ENCODE results near the gene PTPN1.
A peak's percentile ranks its signal among the peaks of the same experiment; 100 is the strongest.

Gene PTPN1

GRCh38 chr20:50578061-50578777 lies 68.0 kb downstream of the PTPN1 start:
- no peak overlapping the region for H3K4me3 ChIP-seq (ENCODE audit: low read depth, low read length)
- in situ Hi-C loops (cut with HindIII; ENCODE audit: low sequenced_read_pairs), result no loop called here
- no peak for TF ChIP-seq CTCF (IDR thresholded peaks at IDR 0.05; ENCODE audit: low read depth, low read length)
- no peak for DNase-seq (ENCODE audit: low read depth, low spot score)

- DNase-seq (ENCODE audit: low read depth, low spot score), result no peak
- TF ChIP-seq CTCF (IDR thresholded peaks at IDR 0.05; ENCODE audit: low read depth, low read length), result no peak
- in situ Hi-C loops (cut with HindIII; ENCODE audit: low sequenced_read_pairs), result no loop called here
- H3K4me3 ChIP-seq (ENCODE audit: low read depth, low read length), result no peak overlapping the region
These were observed 68.6 kb downstream of the PTPN1 start for GRCh38 chr20:50578778-50579165.

- no peak for DNase-seq (ENCODE audit: low read depth, low spot score)
- TF ChIP-seq CTCF (IDR thresholded peaks at IDR 0.05; ENCODE audit: low read depth, low read length), result no peak
- in situ Hi-C loops (cut with HindIII; ENCODE audit: low sequenced_read_pairs), result no loop called here
- H3K4me3 ChIP-seq (ENCODE audit: low read depth, low read length), result no peak overlapping the region
These were observed 69.3 kb downstream of the PTPN1 start for GRCh38 chr20:50579511-50579910.

GRCh38 chr20:50580016-50580747 lies 70.0 kb downstream of the PTPN1 start:
- in situ Hi-C loops (cut with HindIII; ENCODE audit: low sequenced_read_pairs), result no loop called here
- H3K4me3 ChIP-seq (ENCODE audit: low read depth, low read length), result no peak overlapping the region
- peak; percentile 50 for DNase-seq (ENCODE audit: low read depth, low spot score)
- TF ChIP-seq CTCF (IDR thresholded peaks at IDR 0.05; ENCODE audit: low read depth, low read length), result peak; percentile 68

- DNase-seq (ENCODE audit: low read depth, low spot score), result no peak
- no peak overlapping the region for H3K4me3 ChIP-seq (ENCODE audit: low read depth, low read length)
- in situ Hi-C loops (cut with HindIII; ENCODE audit: low sequenced_read_pairs), result no loop called here
- TF ChIP-seq CTCF (IDR thresholded peaks at IDR 0.05; ENCODE audit: low read depth, low read length), result no peak
These were observed 70.8 kb downstream of the PTPN1 start for GRCh38 chr20:50580842-50581544.

- TF ChIP-seq CTCF (IDR thresholded peaks at IDR 0.05; ENCODE audit: low read depth, low read length), result no peak
- in situ Hi-C loops (cut with HindIII; ENCODE audit: low sequenced_read_pairs), result no loop called here
These were observed 71.9 kb downstream of the PTPN1 start for GRCh38 chr20:50582092-50582491.

More at GRCh38 chr20:50582092-50582491, 71.9 kb downstream of the PTPN1 start:
- no peak for DNase-seq (ENCODE audit: low read depth, low spot score)
- H3K4me3 ChIP-seq (ENCODE audit: low read depth, low read length), result no peak overlapping the region

Measured in astrocyte of the spinal cord (primary cell).